GM20000 (cell line): Measurements from ENCODE around the gene RPS6KA4.

Source experiments
- DNase-seq: peaks from one replicate; pipeline ENCODE4 v3.0.0; 2012; ENCODE audit warnings: low spot score
- CTCF ChIP-seq: IDR thresholded peaks from 2 replicates; pipeline ENCODE4 v1.5.1; 2012; ENCODE audit warnings: mild to moderate bottlenecking, control low read depth; ENCODE audit errors: extremely low read depth, missing control alignments

The RPS6KA4 gene

GRCh38 chr11:64419257-64419790 lies 60.4 kb downstream of the RPS6KA4 start:
- no peak for TF ChIP-seq CTCF
- no peak for DNase-seq

- no peak for TF ChIP-seq CTCF
Measured at GRCh38 chr11:64419818-64420485, 61.0 kb downstream of the RPS6KA4 start.

More at GRCh38 chr11:64419818-64420485, 61.0 kb downstream of the RPS6KA4 start:
- DNase-seq = no peak
